ENCODE results near the gene PREX1. TPM values are rescaled to one million over a fixed set of nuclear protein-coding genes. Genes with fewer than 3 reads are reported as not detected.
A peak's percentile ranks its signal among the peaks of the same experiment; 100 is the strongest.

The PREX1 gene
- total RNA-seq, 3 donors from 2014 or later: 53.1 to 84.2 (median 65.1) TPM

DNA sequence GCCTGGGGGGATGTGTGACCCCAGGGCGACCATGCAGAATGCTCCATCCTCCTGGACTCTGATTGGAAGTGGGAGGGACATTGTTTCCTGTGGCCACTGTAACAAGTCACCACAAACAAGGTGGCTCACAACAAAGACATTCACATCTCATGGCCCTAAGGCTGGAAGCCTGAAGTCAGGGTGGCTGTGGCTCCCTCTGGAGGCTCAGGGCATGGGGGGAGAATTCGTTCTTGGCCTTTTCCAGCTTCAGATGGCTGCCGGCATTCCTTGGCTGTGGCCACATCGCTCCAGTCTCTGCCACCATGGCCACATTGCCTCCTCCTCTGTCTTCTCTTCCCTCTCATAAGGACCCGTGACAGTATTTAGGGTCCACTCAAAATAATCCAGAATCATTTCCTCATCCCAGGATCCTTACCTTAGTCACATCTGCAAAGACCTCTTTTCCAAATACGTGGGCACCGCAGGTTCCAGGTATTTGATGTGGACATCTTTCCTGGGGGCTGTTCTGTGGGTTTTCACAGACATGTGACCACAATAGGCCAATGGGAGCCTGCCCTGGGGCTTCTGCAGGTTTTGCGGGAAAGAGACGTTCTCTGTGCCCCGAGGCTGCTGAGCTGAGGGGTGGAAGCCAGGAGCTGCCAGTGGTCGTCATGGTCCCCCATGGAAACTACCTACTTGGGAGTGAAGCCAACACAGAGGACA lies 249.3 kb downstream of the PREX1 start:
- no peak overlapping the region for H3K4me3 ChIP-seq
- no peaks in the 10 kb centered on the region for H3K9me3 ChIP-seq
- no peaks in the 10 kb centered on the region for H3K36me3 ChIP-seq
- H3K27ac ChIP-seq: no peak overlapping the region
- peaks cover 0 to 14% of the 10 kb centered on the region in 2 donors for H3K27me3 ChIP-seq
- intact Hi-C loops (cut with DNase I; ENCODE audit: low total_unique reads): no loop called here
- DNase-seq (ENCODE audit: low spot score in 2 of 2): peak in 1 of 2 donors; percentile 10
- TF ChIP-seq POLR2AphosphoS5 (IDR thresholded peaks at IDR 0.05): no peak
- TF ChIP-seq POLR2A (IDR thresholded peaks at IDR 0.05): no peak
- TF ChIP-seq, protein P1, sequence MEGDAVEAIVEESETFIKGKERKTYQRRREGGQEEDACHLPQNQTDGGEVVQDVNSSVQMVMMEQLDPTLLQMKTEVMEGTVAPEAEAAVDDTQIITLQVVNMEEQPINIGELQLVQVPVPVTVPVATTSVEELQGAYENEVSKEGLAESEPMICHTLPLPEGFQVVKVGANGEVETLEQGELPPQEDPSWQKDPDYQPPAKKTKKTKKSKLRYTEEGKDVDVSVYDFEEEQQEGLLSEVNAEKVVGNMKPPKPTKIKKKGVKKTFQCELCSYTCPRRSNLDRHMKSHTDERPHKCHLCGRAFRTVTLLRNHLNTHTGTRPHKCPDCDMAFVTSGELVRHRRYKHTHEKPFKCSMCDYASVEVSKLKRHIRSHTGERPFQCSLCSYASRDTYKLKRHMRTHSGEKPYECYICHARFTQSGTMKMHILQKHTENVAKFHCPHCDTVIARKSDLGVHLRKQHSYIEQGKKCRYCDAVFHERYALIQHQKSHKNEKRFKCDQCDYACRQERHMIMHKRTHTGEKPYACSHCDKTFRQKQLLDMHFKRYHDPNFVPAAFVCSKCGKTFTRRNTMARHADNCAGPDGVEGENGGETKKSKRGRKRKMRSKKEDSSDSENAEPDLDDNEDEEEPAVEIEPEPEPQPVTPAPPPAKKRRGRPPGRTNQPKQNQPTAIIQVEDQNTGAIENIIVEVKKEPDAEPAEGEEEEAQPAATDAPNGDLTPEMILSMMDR (IDR thresholded peaks at IDR 0.05): no peak
- H3K4me1 ChIP-seq: no peaks in the 10 kb centered on the region

DNA sequence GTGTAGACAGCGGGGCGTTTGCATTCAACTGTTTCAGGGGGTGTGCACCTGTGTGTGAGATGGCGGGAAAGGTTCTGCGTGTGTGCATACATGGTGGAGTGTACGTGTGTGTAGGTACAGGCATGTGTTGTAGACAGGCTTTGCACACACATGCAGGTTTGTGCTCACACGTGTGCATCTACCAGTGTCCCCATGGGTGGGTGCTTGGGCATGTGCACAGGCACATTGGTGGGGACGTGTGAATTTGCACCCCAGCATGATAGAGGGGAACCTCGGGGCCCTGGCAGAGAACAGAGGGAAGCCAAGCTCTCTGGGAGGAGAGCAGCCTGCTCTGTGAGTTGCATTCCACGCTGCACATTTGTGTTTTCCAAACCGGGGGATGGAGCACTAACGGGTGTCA lies 250.2 kb downstream of the PREX1 start:
- intact Hi-C loops (cut with DNase I; ENCODE audit: low total_unique reads): no loop called here
- no peak overlapping the region for H3K27ac ChIP-seq
- no peaks in the 10 kb centered on the region for H3K9me3 ChIP-seq

DNA sequence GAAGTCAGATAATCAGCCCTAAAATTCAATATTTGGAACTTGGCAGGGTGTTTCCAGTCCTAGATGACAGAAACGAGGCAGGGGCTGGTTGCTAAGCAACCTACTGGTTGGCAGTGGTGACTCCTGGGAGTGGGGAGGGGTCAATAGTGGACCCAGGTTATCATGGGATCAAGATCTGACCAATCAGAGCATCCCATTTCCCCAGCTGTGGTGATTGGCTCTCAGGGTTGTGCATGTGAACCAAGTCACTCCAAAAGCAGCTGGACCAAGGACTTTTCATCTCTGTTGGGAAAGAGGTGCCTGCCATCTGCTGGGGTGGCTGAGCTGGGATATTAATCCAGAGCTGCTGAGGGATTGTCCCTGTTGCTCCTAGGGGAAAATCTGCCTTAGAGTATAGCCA lies 253.4 kb downstream of the PREX1 start:
- H3K27me3 ChIP-seq: peaks cover 0 to 8% of the 10 kb centered on the region in 2 donors
- no peak overlapping the region for H3K4me3 ChIP-seq
- intact Hi-C loops (cut with DNase I; ENCODE audit: low total_unique reads): no loop called here
- H3K4me1 ChIP-seq: no peaks in the 10 kb centered on the region
- DNase-seq (ENCODE audit: low spot score in 2 of 2): no peak
- H3K9me3 ChIP-seq: no peaks in the 10 kb centered on the region
- H3K27ac ChIP-seq: no peak overlapping the region
- TF ChIP-seq POLR2AphosphoS5 (IDR thresholded peaks at IDR 0.05) (no peak), POLR2A (IDR thresholded peaks at IDR 0.05) (no peak)
- TF ChIP-seq, protein P1 (IDR thresholded peaks at IDR 0.05): no peak
- H3K36me3 ChIP-seq: no peaks in the 10 kb centered on the region

More for the DNA sequence above, 250.2 kb downstream of the PREX1 start:
- no peak for DNase-seq (ENCODE audit: low spot score in 2 of 2)
- TF ChIP-seq, protein P1 (IDR thresholded peaks at IDR 0.05): no peak
- no peak overlapping the region for H3K4me3 ChIP-seq
- no peaks in the 10 kb centered on the region for H3K36me3 ChIP-seq
- no peaks in the 10 kb centered on the region for H3K4me1 ChIP-seq
- peaks cover 0 to 14% of the 10 kb centered on the region in 2 donors for H3K27me3 ChIP-seq

Other genes starting within 250 kb of the PREX1 start
- 10 to 100 TPM; 37.1 to 61.6 (median 42.3) TPM for gene ARFGEF2, start 93.7 kb upstream of the PREX1 start, total RNA-seq
- 10 to 100 TPM; 33.3 to 61.6 (median 48.5) TPM for gene CSE1L, start 218.3 kb upstream of the PREX1 start, total RNA-seq